H9 (cell line): ENCODE results near the gene HCST. TPM values are rescaled to one million over a fixed set of nuclear protein-coding genes. Genes with fewer than 3 reads are reported as not detected.

Source experiments
- DNase-seq: peaks from one replicate; pipeline ENCODE4 v3.0.0-alpha.2; 2017
- H2AFZ ChIP-seq: one replicate; pipeline ENCODE4 v1.6.1; 2013; ENCODE audit warnings: mild to moderate bottlenecking, low read length, control low read depth, moderate library complexity
- H2AK5ac ChIP-seq: 2 replicates; pipeline ENCODE4 v1.6.1; 2013; ENCODE audit warnings: low read length, control low read depth, mixed read lengths; ENCODE audit not compliant: insufficient read length
- H2BK120ac ChIP-seq: one replicate; pipeline ENCODE4 v1.6.1; 2013; ENCODE audit warnings: low read depth, mild to moderate bottlenecking, low read length, control low read depth, inconsistent platforms; ENCODE audit not compliant: poor library complexity, severe bottlenecking
- H2BK12ac ChIP-seq: 2 replicates; pipeline ENCODE4 v1.6.1; 2013; ENCODE audit warnings: low read length, control low read depth, mixed read lengths, low read depth; ENCODE audit not compliant: insufficient read length
- H2BK15ac ChIP-seq: 2 replicates; pipeline ENCODE4 v1.6.1; 2013; ENCODE audit warnings: low read depth, low read length, control low read depth
- H2BK20ac ChIP-seq: one replicate; pipeline ENCODE4 v1.6.1; 2013; ENCODE audit warnings: low read depth, mild to moderate bottlenecking, low read length, control low read depth, inconsistent platforms; ENCODE audit not compliant: poor library complexity, severe bottlenecking
- H2BK5ac ChIP-seq: 2 replicates; pipeline ENCODE4 v1.6.1; 2013; ENCODE audit warnings: low read length, control low read depth, mixed read lengths; ENCODE audit not compliant: insufficient read length
- H3K14ac ChIP-seq: 2 replicates; pipeline ENCODE4 v1.6.1; 2013; ENCODE audit warnings: low read length, control low read depth; ENCODE audit not compliant: insufficient read depth
- H3K18ac ChIP-seq: 2 replicates; pipeline ENCODE4 v1.6.1; 2013; ENCODE audit warnings: low read depth, mild to moderate bottlenecking, mixed read lengths, low read length, control low read depth; ENCODE audit not compliant: insufficient read length
- H3K23ac ChIP-seq: 2 replicates; pipeline ENCODE4 v1.6.1; 2013; ENCODE audit warnings: low read length, control low read depth, mixed read lengths, low read depth; ENCODE audit not compliant: insufficient read length
- H3K23me2 ChIP-seq: 2 replicates; pipeline ENCODE4 v1.6.1; 2013; ENCODE audit warnings: low read depth, mild to moderate bottlenecking, mixed read lengths, low read length, control low read depth; ENCODE audit not compliant: insufficient read length, poor library complexity, severe bottlenecking
- H3K27ac ChIP-seq: 2 replicates; pipeline ENCODE4 v1.5.1; 2013; ENCODE audit warnings: low read length, control low read depth, mixed read lengths, low read depth; ENCODE audit not compliant: insufficient read length
- H3K27me3 ChIP-seq: 2 replicates; pipeline ENCODE4 v1.6.1; 2013; ENCODE audit warnings: low read length, control low read depth, inconsistent platforms; ENCODE audit not compliant: insufficient read depth
- H3K4ac ChIP-seq: 2 replicates; pipeline ENCODE4 v1.6.1; 2013; ENCODE audit warnings: low read depth, mild to moderate bottlenecking, control low read depth, inconsistent platforms, low read length, moderate library complexity
- H3K4me1 ChIP-seq: 2 replicates; pipeline ENCODE4 v1.6.1; 2013; ENCODE audit warnings: low read length, control low read depth, inconsistent platforms; ENCODE audit not compliant: insufficient read depth
- H3K4me2 ChIP-seq: 2 replicates; pipeline ENCODE4 v1.6.1; 2013; ENCODE audit warnings: low read length, control low read depth, mixed read lengths; ENCODE audit not compliant: insufficient read length, insufficient read depth
- H3K56ac ChIP-seq: 2 replicates; pipeline ENCODE4 v1.6.1; 2013; ENCODE audit warnings: low read depth, mild to moderate bottlenecking, mixed read lengths, low read length, control low read depth; ENCODE audit not compliant: insufficient read length
- H3K79me1 ChIP-seq: 2 replicates; pipeline ENCODE4 v1.6.1; 2013; ENCODE audit warnings: low read depth, mild to moderate bottlenecking, moderate library complexity, low read length, control low read depth, inconsistent platforms; ENCODE audit not compliant: insufficient read depth, poor library complexity, severe bottlenecking
- H3K79me2 ChIP-seq: 2 replicates; pipeline ENCODE4 v1.6.1; 2013; ENCODE audit warnings: low read length, control low read depth, inconsistent platforms; ENCODE audit not compliant: insufficient read depth
- H3K9ac ChIP-seq: 2 replicates; pipeline ENCODE4 v1.6.1; 2013; ENCODE audit warnings: low read length, control low read depth, mixed read lengths; ENCODE audit not compliant: insufficient read length; ENCODE audit errors: extremely low read depth
- H3K9me3 ChIP-seq: one replicate; pipeline ENCODE4 v1.6.1; 2013; ENCODE audit warnings: low read depth, low read length, inconsistent platforms; ENCODE audit not compliant: control insufficient read depth
- H3T11ph ChIP-seq: one replicate; pipeline ENCODE4 v1.6.1; 2013; ENCODE audit warnings: mild to moderate bottlenecking, low read length, control low read depth, inconsistent platforms
- H4K20me1 ChIP-seq: one replicate; pipeline ENCODE4 v1.6.1; 2013; ENCODE audit not compliant: control insufficient read depth, insufficient read length, insufficient read depth
- H4K5ac ChIP-seq: 2 replicates; pipeline ENCODE4 v1.6.1; 2013; ENCODE audit warnings: low read depth, mild to moderate bottlenecking, mixed read lengths, low read length, control low read depth; ENCODE audit not compliant: insufficient read length
- H4K8ac ChIP-seq: replicated peaks from 2 replicates; pipeline ENCODE4 v1.6.1; 2013; ENCODE audit warnings: low read length, control low read depth, mixed read lengths, low read depth; ENCODE audit not compliant: insufficient read length
- H4K91ac ChIP-seq: 2 replicates; pipeline ENCODE4 v1.6.1; 2013; ENCODE audit warnings: low read depth, mild to moderate bottlenecking, moderate library complexity, mixed read lengths, low read length, control low read depth; ENCODE audit not compliant: insufficient read length
- H3K27ac Mint-ChIP-seq, 3 experiments: 2 replicates in 2 of 3; 3 replicates in 1 of 3; pipeline ENCODE4 v1.8.0; 2020 to 2021; ENCODE audit warnings: mixed read lengths in 3 of 3, mild to moderate bottlenecking in 1 of 3, moderate library complexity in 1 of 3
- H3K27me3 Mint-ChIP-seq: 2 replicates; pipeline ENCODE4 v1.8.0; 2021; ENCODE audit warnings: low read depth, mild to moderate bottlenecking, moderate library complexity, mixed read lengths
- H3K36me3 Mint-ChIP-seq, 3 experiments: 2 replicates in 2 of 3; 3 replicates in 1 of 3; pipeline ENCODE4 v1.8.0; 2020 to 2021; ENCODE audit warnings: low read depth in 3 of 3, mixed read lengths in 3 of 3; ENCODE audit not compliant: insufficient read depth in 1 of 3
- H3K4me1 Mint-ChIP-seq, 2 experiments: 2 replicates each; pipeline ENCODE4 v1.8.0; 2020; ENCODE audit warnings: mixed read lengths in 2 of 2
- H3K4me3 Mint-ChIP-seq, 2 experiments: 2 replicates in 1 of 2; 3 replicates in 1 of 2; pipeline ENCODE4 v1.8.0; 2020 to 2021; ENCODE audit warnings: mild to moderate bottlenecking in 2 of 2, mixed read lengths in 2 of 2, moderate library complexity in 1 of 2
- H3K9me3 Mint-ChIP-seq, 2 experiments: 2 replicates in 1 of 2; 3 replicates in 1 of 2; pipeline ENCODE4 v1.8.0; 2020; ENCODE audit warnings: mild to moderate bottlenecking in 2 of 2, mixed read lengths in 2 of 2, moderate library complexity in 1 of 2
- CTCF ChIP-seq: fragments of 200-600 bp; sonication (generic); conservative IDR thresholded peaks from 3 replicates; pipeline ENCODE4 v1.8.0; 2021; ENCODE audit warnings: antibody characterized with exemption, mild to moderate bottlenecking
- WGBS: extraction: QIAGEN DNeasy Blood & Tissue Kit; methylation state at CpG from one replicate; pipeline ENCODE4 v1.1.7; 2013; ENCODE audit warnings: missing lambda C conversion rate, low lambda C conversion rate, mixed read lengths; ENCODE audit not compliant: insufficient read length; ENCODE audit errors: extremely low coverage; 5-methylcytosine and 5-hydroxymethylcytosine counted together
- total RNA-seq: library from RNA; stranded (reverse); gene quantifications from 2 replicates; pipeline ENCODE4 v1.2.1, GENCODE V29; 2021

The HCST gene
- total RNA-seq, 1 experiment from 2014 or later: 0.68 TPM

GRCh38 chr19:35931874-35932202, 29.5 kb downstream of the HCST start:
- H3K4me1 ChIP-seq: no peaks in the 10 kb centered on the region
- H3K56ac ChIP-seq: no peak overlapping the region
- no peaks in the 10 kb centered on the region for H3K27me3 ChIP-seq
- no peaks in the 10 kb centered on the region for H3K79me2 ChIP-seq
- H2BK20ac ChIP-seq: no peak overlapping the region
- H3K9ac ChIP-seq: no peak overlapping the region
- peak overlapping the region; percentile 21 for H3K27ac ChIP-seq
- H3T11ph ChIP-seq: no peak overlapping the region
- H2AK5ac ChIP-seq: no peak overlapping the region
- H3K27me3 Mint-ChIP-seq: peaks cover 7% of the 10 kb centered on the region
- H3K9me3 Mint-ChIP-seq: no peaks in the 10 kb centered on the region
- no peaks in the 10 kb centered on the region for H3K79me1 ChIP-seq
- no peaks in the 10 kb centered on the region for H3K9me3 ChIP-seq
- no peak overlapping the region for H2BK5ac ChIP-seq
- H2AFZ ChIP-seq: no peak overlapping the region
- H4K20me1 ChIP-seq: no peaks in the 10 kb centered on the region
- no peak overlapping the region for H3K23ac ChIP-seq
- H3K27ac Mint-ChIP-seq: peak overlapping the region; percentile 90 to 96 (median 91)
- no peak overlapping the region for H3K18ac ChIP-seq
- peak overlapping the region; percentile 46 to 75 for H3K4me3 Mint-ChIP-seq
- no peak overlapping the region for H3K4ac ChIP-seq
- H4K5ac ChIP-seq: no peak overlapping the region
- no peak overlapping the region for H4K91ac ChIP-seq
- H3K23me2 ChIP-seq: peaks cover 9% of the 10 kb centered on the region
- peak overlapping the region; percentile 26 for H3K4me2 ChIP-seq
- no peak for DNase-seq
- no peak overlapping the region for H2BK120ac ChIP-seq
- H2BK12ac ChIP-seq: no peak overlapping the region
- no peak for TF ChIP-seq CTCF
- no CpG with 5 or more reads among the region's 9 CpGs for WGBS
- no peaks in the 10 kb centered on the region for H3K36me3 Mint-ChIP-seq
- H3K14ac ChIP-seq: no peak overlapping the region
- H3K4me1 Mint-ChIP-seq: peaks cover 26 to 27% of the 10 kb centered on the region in 2 experiments
- H4K8ac ChIP-seq: no peak overlapping the region
- no peak overlapping the region for H2BK15ac ChIP-seq
